Activated CD4-positive, alpha-beta T cell treated with anti-CD3 and anti-CD28 coated beads, Interleukin-2, Interleukin-6, amounts not matched to agents 100 ng/mL and 50 ng/mL, durations not matched to agents 16 hours and 8 hours (primary cell): Measurements from ENCODE around the gene FBXO30.

ENCODE experiments used
- DNase-seq: peaks from one replicate; pipeline ENCODE4 v3.0.0-alpha.2; 2020

The FBXO30 gene

GRCh38 chr6:145814501-145815308 lies at the start of gene FBXO30:
Gene FBXO30 (minus strand): TSS chr6:145814795. CDS start chr6:145806405, 8,390 bp downstream.
- DNase-seq, result peak; percentile 92

- no peak for DNase-seq
Observed at GRCh38 chr6:145863988-145864616, 49.5 kb upstream of the FBXO30 start.

GRCh38 chr6:145863366-145863765 lies 48.8 kb upstream of the FBXO30 start:
- no peak for DNase-seq

- no peak for DNase-seq
Observed at GRCh38 chr6:145860562-145860961, 46.0 kb upstream of the FBXO30 start.

GRCh38 chr6:145850671-145851070 lies 36.1 kb upstream of the FBXO30 start:
- no peak for DNase-seq

GRCh38 chr6:145848541-145848940 lies 33.9 kb upstream of the FBXO30 start:
- no peak for DNase-seq

- no peak for DNase-seq
Observed at GRCh38 chr6:145845557-145845956, 31.0 kb upstream of the FBXO30 start.

GRCh38 chr6:145844933-145845540 lies 30.4 kb upstream of the FBXO30 start:
- no peak for DNase-seq

- no peak for DNase-seq
Observed at GRCh38 chr6:145842693-145843546, 28.3 kb upstream of the FBXO30 start.

- DNase-seq, result no peak
Observed at GRCh38 chr6:145841668-145842067, 27.1 kb upstream of the FBXO30 start.

- no peak for DNase-seq
Observed at GRCh38 chr6:145839653-145840052, 25.1 kb upstream of the FBXO30 start.

- DNase-seq, result no peak
Observed at GRCh38 chr6:145838305-145838704, 23.7 kb upstream of the FBXO30 start.

- no peak for DNase-seq
Observed at GRCh38 chr6:145836772-145837171, 22.2 kb upstream of the FBXO30 start.

- peak; percentile 47 for DNase-seq
Observed at GRCh38 chr6:145836170-145836569, 21.6 kb upstream of the FBXO30 start.

- DNase-seq, result no peak
Observed at GRCh38 chr6:145830612-145831011, 16.0 kb upstream of the FBXO30 start.

GRCh38 chr6:145829950-145830349 lies 15.4 kb upstream of the FBXO30 start:
- no peak for DNase-seq

GRCh38 chr6:145829102-145829501 lies 14.5 kb upstream of the FBXO30 start:
- DNase-seq, result no peak

- no peak for DNase-seq
Observed at GRCh38 chr6:145824344-145824743, 9.7 kb upstream of the FBXO30 start.

GRCh38 chr6:145823328-145823944 lies 8.8 kb upstream of the FBXO30 start:
- peak; percentile 30 for DNase-seq

- no peak for DNase-seq
Observed at GRCh38 chr6:145822456-145822855, 7.9 kb upstream of the FBXO30 start.

GRCh38 chr6:145819994-145820393 lies 5.4 kb upstream of the FBXO30 start:
- peak; percentile 47 for DNase-seq

- no peak for DNase-seq
Observed at GRCh38 chr6:145818796-145819195, 4.2 kb upstream of the FBXO30 start.

GRCh38 chr6:145816392-145816791 lies 1.8 kb upstream of the FBXO30 start:
- DNase-seq, result no peak
